GM12878 (cell line): ENCODE measurements around the gene IGF1R. TPM values are rescaled to one million over a fixed set of nuclear protein-coding genes. Genes with fewer than 3 reads are reported as not detected.

Experiments
- ATAC-seq: fragments of 200-7000 bp; cut with Tn5 transposase; 3 replicates; pipeline ENCODE4 v1.9.1; 2020; ENCODE audit warnings: mild to moderate bottlenecking, moderate library complexity
- BruUV-seq: library from RNA; stranded (reverse); fragments of 400-500 nt; replicated peaks from 2 replicates; lab custom pipeline; 2021; lab: Mats Ljungman, UMichigan
- CTCF ChIA-PET: fragments of 300-600 bp; sonication (Branson Sonifier 250); formaldehyde crosslinking; extraction: SDS; loops from one replicate; lab custom pipeline; 2021; ENCODE audit warnings: inconsistent platforms; lab: Yijun Ruan, JAX
- POLR2A ChIA-PET: fragments of 350-600 bp; formaldehyde crosslinking; extraction: SDS; loops from one replicate; lab custom pipeline; 2021; ENCODE audit warnings: inconsistent platforms; lab: Charles Lee
- RAD21 ChIA-PET: fragments of 300-600 bp; sonication (Branson Sonifier 250); formaldehyde crosslinking; loops from one replicate; lab custom pipeline; 2023; ENCODE audit warnings: antibody characterized with exemption; ENCODE audit not compliant: unreplicated experiment; lab: Charles Lee
- SMC1A ChIA-PET: fragments of 300-600 bp; sonication (Branson Sonifier 250); formaldehyde crosslinking; loops from one replicate; lab custom pipeline; 2023; ENCODE audit not compliant: unreplicated experiment, uncharacterized antibody; lab: Charles Lee
- DNase-seq: peaks from one replicate; pipeline ENCODE4 v3.0.0-alpha.2; 2011; ENCODE audit warnings: low read depth, low spot score
- FAIRE-seq: peaks from 3 replicates; lab custom pipeline; 2011; peaks lifted over from hg19 to GRCh38; lab: Jason Lieb, UNC
- H2AFZ ChIP-seq: 2 replicates; pipeline ENCODE4 v1.6.0; 2011; ENCODE audit warnings: low read depth, low read length, control low read depth; ENCODE audit not compliant: control insufficient read depth
- H3K27ac ChIP-seq: 2 replicates; pipeline ENCODE4 v1.5.1; 2011; ENCODE audit warnings: control low read depth; ENCODE audit not compliant: control insufficient read depth, insufficient read depth
- H3K27me3 ChIP-seq, 2 experiments: replicated peaks in 1 of 2; 2 replicates each; pipeline versions ENCODE4 v1.6.0 to v1.6.1; 2011; ENCODE audit warnings: low read length in 1 of 2; ENCODE audit not compliant: control insufficient read depth in 2 of 2, insufficient read depth in 2 of 2
- H3K36me3 ChIP-seq, 2 experiments: 2 replicates each; pipeline ENCODE4 v1.5.1; 2011; ENCODE audit warnings: low read length in 1 of 2; ENCODE audit not compliant: control insufficient read depth in 2 of 2, insufficient read depth in 2 of 2
- H3K4me1 ChIP-seq: 2 replicates; pipeline ENCODE4 v1.6.1; 2011; ENCODE audit warnings: mild to moderate bottlenecking, low read length, moderate library complexity, mixed read lengths; ENCODE audit not compliant: control insufficient read depth, insufficient read depth
- H3K4me2 ChIP-seq: 2 replicates; pipeline ENCODE4 v1.6.0; 2011; ENCODE audit warnings: control low read depth; ENCODE audit not compliant: control insufficient read depth, insufficient read depth
- H3K4me3 ChIP-seq: fragments of 200-600 bp; sonication (generic); 2 replicates; pipeline ENCODE4 v1.5.1; 2016
- H3K79me2 ChIP-seq: 2 replicates; pipeline ENCODE4 v1.6.0; 2011; ENCODE audit warnings: low read length; ENCODE audit not compliant: control insufficient read depth, insufficient read depth
- H3K9ac ChIP-seq: 2 replicates; pipeline ENCODE4 v1.8.0; 2011; ENCODE audit warnings: low read length, control low read depth, mixed read lengths; ENCODE audit not compliant: control insufficient read depth, insufficient read depth
- H3K9me3 ChIP-seq: replicated peaks from 3 replicates; pipeline ENCODE4 v1.5.1; 2011; ENCODE audit warnings: mild to moderate bottlenecking, low read length; ENCODE audit not compliant: control insufficient read depth, insufficient read depth
- H4K20me1 ChIP-seq: 2 replicates; pipeline ENCODE4 v1.6.0; 2011; ENCODE audit not compliant: control insufficient read depth, insufficient read depth
- BACH1 ChIP-seq: fragments of 450-650 bp; IDR thresholded peaks from 2 replicates; pipeline ENCODE4 v1.6.1; 2017; ENCODE audit warnings: mild to moderate bottlenecking, borderline replicate concordance
- CHD4 ChIP-seq: fragments of 200-600 bp; sonication (generic); IDR thresholded peaks from 2 replicates; pipeline ENCODE4 v1.6.1; 2016; ENCODE audit warnings: mild to moderate bottlenecking
- EED ChIP-seq: sonication (generic); IDR thresholded peaks from 2 replicates; pipeline ENCODE4 v1.6.1; 2016; ENCODE audit warnings: antibody characterized with exemption, low read depth
- EP300 ChIP-seq, 2 experiments: fragments of 150-350 bp in 1 of 2; IDR thresholded peaks; 2 replicates each; pipeline ENCODE4 v1.6.1; 2011 to 2012; ENCODE audit warnings: low read depth in 2 of 2, low read length in 2 of 2, borderline replicate concordance in 1 of 2, improper control_type of control experiment in 1 of 2, inconsistent platforms in 1 of 2; ENCODE audit not compliant: control insufficient read depth in 1 of 2
- KDM1A ChIP-seq: fragments of 200-600 bp; sonication (generic); IDR thresholded peaks from 2 replicates; pipeline ENCODE4 v1.6.1; 2016; ENCODE audit warnings: borderline replicate concordance
- MEF2A ChIP-seq: IDR thresholded peaks from 2 replicates; pipeline ENCODE4 v1.6.1; 2011; ENCODE audit warnings: low read depth, mild to moderate bottlenecking, low read length, moderate library complexity; ENCODE audit not compliant: insufficient read depth
- MYC ChIP-seq: IDR thresholded peaks from 2 replicates; pipeline ENCODE4 v1.6.1; 2011; ENCODE audit warnings: mild to moderate bottlenecking, low read length, moderate library complexity, inconsistent platforms; ENCODE audit not compliant: insufficient read depth, insufficient replicate concordance, insufficient read length, severe bottlenecking
- PKNOX1 ChIP-seq: fragments of 450-650 bp; IDR thresholded peaks from 2 replicates; pipeline ENCODE4 v1.6.1; 2016; ENCODE audit warnings: mild to moderate bottlenecking
- POLR2AphosphoS5 ChIP-seq: IDR thresholded peaks from 2 replicates; pipeline ENCODE4 v1.6.1; 2011; ENCODE audit warnings: mild to moderate bottlenecking, low read length, inconsistent platforms
- RAD21 ChIP-seq: IDR thresholded peaks from 2 replicates; pipeline ENCODE4 v1.6.1; 2011; ENCODE audit warnings: mild to moderate bottlenecking, low read depth, low read length, moderate library complexity; ENCODE audit not compliant: insufficient read depth
- SIX5 ChIP-seq: IDR thresholded peaks from 2 replicates; pipeline ENCODE4 v1.6.1; 2011; ENCODE audit warnings: mild to moderate bottlenecking, low read depth, low read length, moderate library complexity; ENCODE audit not compliant: severe bottlenecking
- TCF12 ChIP-seq: IDR thresholded peaks from 2 replicates; pipeline ENCODE4 v1.6.1; 2011; ENCODE audit warnings: low read depth, mild to moderate bottlenecking, low read length
- ZNF217 ChIP-seq: fragments of 450-650 bp; IDR thresholded peaks from 2 replicates; pipeline ENCODE4 v1.6.1; 2017; ENCODE audit warnings: antibody characterized with exemption, mild to moderate bottlenecking
- ZNF274 ChIP-seq: IDR thresholded peaks from one replicate; pipeline ENCODE4 v1.8.0; 2011; ENCODE audit not compliant: insufficient read length, insufficient read depth
- WGBS: methylation state at CpG from one replicate; pipeline ENCODE4 v1.1.6; 2016; ENCODE audit warnings: low lambda C conversion rate; ENCODE audit not compliant: insufficient replicate concordance, insufficient coverage; ENCODE audit errors: missing lambda C conversion rate; 5-methylcytosine and 5-hydroxymethylcytosine counted together
- in situ Hi-C: fragments of 300-500 bp; cut with MboI; formaldehyde crosslinking; loops from 9 replicates; pipeline ENCODE4 v1.14.3; 2018; ENCODE audit warnings: mixed read lengths
- intact Hi-C: fragments of 100-400 bp; cut with micrococcal nuclease; formaldehyde crosslinking; loops from one replicate; pipeline ENCODE4 v1.14.2; 2022; ENCODE audit not compliant: unreplicated experiment
- polyA plus RNA-seq, 11 experiments: library from polyadenylated mRNA; depleted of rRNA in 4 of 11; unstranded in 6 of 11; stranded (reverse) in 5 of 11; fragments of >200 nt; fragmentation: Nextera tagmentation in 4 of 11; fragmentation: Illumina TruSeq in 1 of 11; extraction: Ambion mirVana in 4 of 11; extraction: Trizol in 1 of 11; gene quantifications; 1 replicate in 1 of 11; 2 replicates in 10 of 11; pipeline versions ENCODE4 v1.2.1 to v1.2.3, GENCODE V29; 2011 to 2016; ENCODE audit warnings: inconsistent platforms in 2 of 11, missing spikeins in 2 of 11, low read depth in 1 of 11
- total RNA-seq, 4 experiments: library from RNA; depleted of rRNA in 3 of 4; stranded (reverse); fragments of >200 nt in 3 of 4; fragmentation: Illumina TruSeq in 1 of 4; extraction: Trizol in 1 of 4; gene quantifications; 2 replicates each; pipeline versions ENCODE4 v1.2.1 to v1.2.3, GENCODE V29; 2013 to 2021
- TF ChIP-seq, protein P1 (sequence below): fragments of 450-650 bp; IDR thresholded peaks from 2 replicates; pipeline ENCODE4 v1.6.1; 2014; ENCODE audit warnings: mild to moderate bottlenecking
- TF ChIP-seq, protein P2 (sequence below): IDR thresholded peaks from 2 replicates; pipeline ENCODE4 v1.6.1; 2012; ENCODE audit warnings: low read depth, low read length, improper control_type of control experiment

The IGF1R gene
- total and polyA plus RNA-seq, 10 of the 15 experiments (the other 5 are each of a cell fraction or from before 2014, with no cell fraction given): 0.03 to 2.7 (median 0.66) TPM

GRCh38 chr15:98717371-98717770, 69.0 kb downstream of the IGF1R start:
- Histone ChIP-seq H3K36me3 (no peaks in the 10 kb centered on the region), H3K4me2 (no peak overlapping the region), H4K20me1 (no peaks in the 10 kb centered on the region; the same call in 1 of the 2 replicates), H3K9ac (no peak overlapping the region), H3K4me3 (no peak overlapping the region), H2AFZ (no peak overlapping the region), H3K27me3 (no peaks in the 10 kb centered on the region), H3K27ac (no peak overlapping the region), H3K9me3 (no peaks in the 10 kb centered on the region; the same call in 2 of the 3 replicates), H3K4me1 (peaks cover 11% of the 10 kb centered on the region), H3K79me2 (no peaks in the 10 kb centered on the region)
- FAIRE-seq: no peak
- in situ Hi-C loops: no loop called here
- intact Hi-C loops: no loop called here
- SMC1A ChIA-PET: no interaction called here
- CTCF ChIA-PET: no interaction called here
- no peak for ATAC-seq
- RAD21 ChIA-PET: no interaction called here
- 69% methylated on average over 5 of the region's 5 CpGs for WGBS
- BruUV-seq: no TSS peak
- POLR2A ChIA-PET: no interaction called here
- no peak for TF ChIP-seq EP300 (IDR thresholded peaks at IDR 0.05; ENCODE audit: borderline replicate concordance in 1 of 2, control insufficient read depth in 1 of 2, low read depth in 2 of 2, low read length in 2 of 2)
- TF ChIP-seq, protein P1, sequence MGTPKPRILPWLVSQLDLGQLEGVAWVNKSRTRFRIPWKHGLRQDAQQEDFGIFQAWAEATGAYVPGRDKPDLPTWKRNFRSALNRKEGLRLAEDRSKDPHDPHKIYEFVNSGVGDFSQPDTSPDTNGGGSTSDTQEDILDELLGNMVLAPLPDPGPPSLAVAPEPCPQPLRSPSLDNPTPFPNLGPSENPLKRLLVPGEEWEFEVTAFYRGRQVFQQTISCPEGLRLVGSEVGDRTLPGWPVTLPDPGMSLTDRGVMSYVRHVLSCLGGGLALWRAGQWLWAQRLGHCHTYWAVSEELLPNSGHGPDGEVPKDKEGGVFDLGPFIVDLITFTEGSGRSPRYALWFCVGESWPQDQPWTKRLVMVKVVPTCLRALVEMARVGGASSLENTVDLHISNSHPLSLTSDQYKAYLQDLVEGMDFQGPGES: no peak
- no peak for DNase-seq

DNA sequence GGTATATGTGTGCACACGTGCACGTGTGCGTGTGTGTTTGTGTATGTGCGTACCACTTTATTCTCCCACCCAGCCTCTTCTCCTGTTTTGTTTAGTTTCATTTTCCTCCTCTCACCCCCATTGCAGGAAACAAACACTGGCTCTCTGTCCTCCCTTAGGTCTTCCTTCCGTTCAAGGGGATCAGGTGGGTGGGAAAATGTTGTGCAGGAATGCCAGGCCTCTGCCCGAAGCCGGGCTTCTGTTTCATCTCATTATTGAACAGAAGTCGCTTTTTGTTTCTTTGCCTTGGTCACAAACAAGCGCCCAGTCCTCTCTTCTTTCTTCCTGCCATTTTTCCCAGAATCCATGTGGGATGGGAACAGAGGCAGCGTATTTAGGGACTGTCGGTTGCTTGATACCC, 69.6 kb downstream of the IGF1R start:
- no peaks in the 10 kb centered on the region for H3K79me2 ChIP-seq
- H3K9me3 ChIP-seq: no peaks in the 10 kb centered on the region; the same call in 2 of the 3 replicates
- no TSS peak for BruUV-seq
- no peaks in the 10 kb centered on the region; the same call in 1 of the 2 replicates for H4K20me1 ChIP-seq
- no peak overlapping the region for H3K4me3 ChIP-seq
- H3K4me1 ChIP-seq: peaks cover 11% of the 10 kb centered on the region
- H3K27ac ChIP-seq: no peak overlapping the region
- ChIA-PET POLR2A (no interaction called here), RAD21 (no interaction called here), CTCF (interaction anchor here (1.4 kb wide), 1 partner anchor 58 kb away, joined by 3 read pairs; no protein-coding TSS in a partner anchor), SMC1A (no interaction called here)
- FAIRE-seq (no peak), DNase-seq (no peak), ATAC-seq (no peak)
- H2AFZ ChIP-seq: no peak overlapping the region
- no peak overlapping the region for H3K9ac ChIP-seq
- in situ Hi-C loops (no loop called here), intact Hi-C loops (no loop called here)
- H3K4me2 ChIP-seq: no peak overlapping the region
- H3K27me3 ChIP-seq: no peaks in the 10 kb centered on the region
- WGBS: 51% methylated on average over 11 of the region's 11 CpGs
- H3K36me3 ChIP-seq: no peaks in the 10 kb centered on the region
- no peak for TF ChIP-seq EED
- TF ChIP-seq SIX5: no peak
- no peak for TF ChIP-seq CHD4
- TF ChIP-seq MEF2A: no peak
- TF ChIP-seq PKNOX1: no peak
- no peak for TF ChIP-seq MYC
- no peak for TF ChIP-seq RAD21
- TF ChIP-seq ZNF274: no peak
- TF ChIP-seq, protein P2, sequence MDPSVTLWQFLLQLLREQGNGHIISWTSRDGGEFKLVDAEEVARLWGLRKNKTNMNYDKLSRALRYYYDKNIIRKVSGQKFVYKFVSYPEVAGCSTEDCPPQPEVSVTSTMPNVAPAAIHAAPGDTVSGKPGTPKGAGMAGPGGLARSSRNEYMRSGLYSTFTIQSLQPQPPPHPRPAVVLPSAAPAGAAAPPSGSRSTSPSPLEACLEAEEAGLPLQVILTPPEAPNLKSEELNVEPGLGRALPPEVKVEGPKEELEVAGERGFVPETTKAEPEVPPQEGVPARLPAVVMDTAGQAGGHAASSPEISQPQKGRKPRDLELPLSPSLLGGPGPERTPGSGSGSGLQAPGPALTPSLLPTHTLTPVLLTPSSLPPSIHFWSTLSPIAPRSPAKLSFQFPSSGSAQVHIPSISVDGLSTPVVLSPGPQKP: no peak
- no peak for TF ChIP-seq TCF12
- TF ChIP-seq KDM1A: no peak
- no peak for TF ChIP-seq POLR2AphosphoS5
- no peak for TF ChIP-seq BACH1
- no peak for TF ChIP-seq ZNF217
